IMR-90 (cell line): Measurements from ENCODE around the gene NMUR2. TPM values are rescaled to one million over a fixed set of nuclear protein-coding genes. Genes with fewer than 3 reads are reported as not detected.

Source experiments
- ATAC-seq: fragments of 200-7000 bp; cut with Tn5 transposase; 2 replicates; pipeline ENCODE4 v1.9.1; 2020; ENCODE audit warnings: low read depth, mild to moderate bottlenecking, moderate library complexity
- BruUV-seq: library from RNA; stranded (reverse); fragments of 400-500 nt; replicated peaks from 2 replicates; lab custom pipeline; 2021; lab: Mats Ljungman, UMichigan
- CTCF ChIA-PET: fragments of 300-600 bp; formaldehyde crosslinking; extraction: SDS; loops from one replicate; lab custom pipeline; 2021; ENCODE audit warnings: antibody characterized with exemption; lab: Yijun Ruan, JAX
- POLR2A ChIA-PET: fragments of 300-600 bp; sonication (Branson Sonifier 250); formaldehyde crosslinking; loops from one replicate; lab custom pipeline; 2022; ENCODE audit warnings: antibody characterized with exemption; ENCODE audit not compliant: unreplicated experiment; lab: Charles Lee
- DNase-seq: peaks from one replicate; pipeline ENCODE4 v3.0.0; 2013
- H2AFZ ChIP-seq: replicated peaks from 2 replicates; pipeline ENCODE3; 2013; ENCODE audit warnings: low read length, mild to moderate bottlenecking; ENCODE audit not compliant: poor library complexity
- H2AK5ac ChIP-seq: 2 replicates; pipeline ENCODE4 v1.6.1; 2013; ENCODE audit warnings: low read depth, low read length, inconsistent platforms
- H2AK9ac ChIP-seq: replicated peaks from 2 replicates; pipeline ENCODE3; 2013; ENCODE audit warnings: mild to moderate bottlenecking, low read depth, low read length, moderate library complexity; ENCODE audit not compliant: poor library complexity
- H2BK120ac ChIP-seq: 2 replicates; pipeline ENCODE4 v1.6.1; 2013; ENCODE audit warnings: low read depth, low read length, inconsistent platforms
- H2BK15ac ChIP-seq: 3 replicates; pipeline ENCODE4 v1.6.1; 2013; ENCODE audit warnings: low read depth, low read length, inconsistent platforms
- H2BK20ac ChIP-seq: 2 replicates; pipeline ENCODE4 v1.6.1; 2013; ENCODE audit warnings: low read depth, mild to moderate bottlenecking, inconsistent platforms, low read length, moderate library complexity
- H2BK5ac ChIP-seq: 2 replicates; pipeline ENCODE4 v1.6.1; 2013; ENCODE audit warnings: mild to moderate bottlenecking, low read depth, low read length, inconsistent platforms; ENCODE audit not compliant: poor library complexity, severe bottlenecking
- H3K14ac ChIP-seq: replicated peaks from 2 replicates; pipeline ENCODE4 v1.6.1; 2013; ENCODE audit warnings: low read depth, low read length, inconsistent platforms
- H3K18ac ChIP-seq: 2 replicates; pipeline ENCODE4 v1.6.1; 2013; ENCODE audit warnings: low read depth, low read length, control low read depth
- H3K23ac ChIP-seq: 2 replicates; pipeline ENCODE4 v1.6.1; 2013; ENCODE audit warnings: low read depth, low read length, inconsistent platforms
- H3K27ac ChIP-seq: 2 replicates; pipeline ENCODE4 v1.5.1; 2013; ENCODE audit warnings: mild to moderate bottlenecking, control low read depth, low read length; ENCODE audit not compliant: insufficient read depth
- H3K27me3 ChIP-seq: 2 replicates; pipeline ENCODE4 v1.6.1; 2013; ENCODE audit warnings: low read length; ENCODE audit not compliant: control insufficient read depth, insufficient read depth
- H3K36me3 ChIP-seq: 2 replicates; pipeline ENCODE4 v1.6.1; 2013; ENCODE audit warnings: low read length, mixed read lengths; ENCODE audit not compliant: control insufficient read depth, insufficient read depth
- H3K4ac ChIP-seq: 2 replicates; pipeline ENCODE4 v1.6.1; 2013; ENCODE audit warnings: low read depth, low read length, inconsistent platforms
- H3K4me1 ChIP-seq: 2 replicates; pipeline ENCODE4 v1.6.1; 2013; ENCODE audit warnings: low read length, mixed read lengths; ENCODE audit not compliant: control insufficient read depth, insufficient read depth
- H3K4me2 ChIP-seq: 2 replicates; pipeline ENCODE4 v1.6.1; 2013; ENCODE audit warnings: low read depth, mild to moderate bottlenecking, control low read depth, low read length, moderate library complexity
- H3K4me3 ChIP-seq: 2 replicates; pipeline ENCODE4 v1.5.1; 2013; ENCODE audit warnings: low read depth, mild to moderate bottlenecking, control low read depth, low read length, moderate library complexity; ENCODE audit not compliant: insufficient read depth
- H3K56ac ChIP-seq: 2 replicates; pipeline ENCODE4 v1.6.1; 2013; ENCODE audit warnings: low read length, inconsistent platforms; ENCODE audit not compliant: insufficient read depth; ENCODE audit errors: extremely low read depth
- H3K79me1 ChIP-seq, 2 experiments: 2 replicates each; pipeline ENCODE4 v1.6.1; 2013; ENCODE audit warnings: low read length in 2 of 2, inconsistent platforms in 1 of 2, low read depth in 1 of 2
- H3K9ac ChIP-seq: 2 replicates; pipeline ENCODE4 v1.6.1; 2013; ENCODE audit warnings: low read depth, low read length, control low read depth
- H3K9me1 ChIP-seq: 2 replicates; pipeline ENCODE4 v1.6.1; 2013; ENCODE audit warnings: low read length, inconsistent platforms; ENCODE audit not compliant: insufficient read depth
- H3K9me3 ChIP-seq: 2 replicates; pipeline ENCODE4 v1.6.1; 2013; ENCODE audit warnings: low read length; ENCODE audit not compliant: control insufficient read depth, insufficient read depth
- H4K20me1 ChIP-seq: 2 replicates; pipeline ENCODE4 v1.6.1; 2013; ENCODE audit warnings: low read length, inconsistent platforms; ENCODE audit not compliant: insufficient read depth
- H4K5ac ChIP-seq: 2 replicates; pipeline ENCODE4 v1.6.1; 2013; ENCODE audit warnings: mild to moderate bottlenecking, low read depth, low read length, control low read depth
- H4K8ac ChIP-seq, 2 experiments: 2 replicates each; pipeline ENCODE4 v1.6.1; 2013; ENCODE audit warnings: low read depth in 2 of 2, low read length in 2 of 2, control low read depth in 1 of 2, inconsistent platforms in 1 of 2
- H4K91ac ChIP-seq: 2 replicates; pipeline ENCODE4 v1.6.1; 2013; ENCODE audit warnings: low read depth, low read length, inconsistent platforms; ENCODE audit not compliant: insufficient read depth
- BHLHE40 ChIP-seq: fragments of 150-350 bp; IDR thresholded peaks from 2 replicates; pipeline ENCODE4 v1.6.1; 2016; ENCODE audit warnings: mild to moderate bottlenecking, low read depth, low read length
- CEBPB ChIP-seq: IDR thresholded peaks from 2 replicates; pipeline ENCODE4 v1.6.1; 2012; ENCODE audit warnings: low read depth, low read length, improper control_type of control experiment
- FOS ChIP-seq: fragments of 150-350 bp; IDR thresholded peaks from 2 replicates; pipeline ENCODE4 v1.6.1; 2016; ENCODE audit warnings: low read depth, low read length
- MXI1 ChIP-seq: IDR thresholded peaks from 2 replicates; pipeline ENCODE4 v1.6.1; 2012; ENCODE audit warnings: low read depth, mild to moderate bottlenecking, low read length, moderate library complexity, borderline replicate concordance
- POLR2A ChIP-seq: IDR thresholded peaks from 2 replicates; pipeline ENCODE4 v1.6.1; 2012; ENCODE audit warnings: mild to moderate bottlenecking, low read depth, low read length
- RAD21 ChIP-seq: IDR thresholded peaks from 2 replicates; pipeline ENCODE4 v1.6.1; 2012; ENCODE audit warnings: low read length, improper control_type of control experiment
- RFX5 ChIP-seq: IDR thresholded peaks from 2 replicates; pipeline ENCODE4 v1.8.0; 2012; ENCODE audit warnings: low read depth, mild to moderate bottlenecking, low read length, moderate library complexity
- WGBS, 2 experiments: methylation state at CpG; one replicate each; pipeline versions ENCODE4 v1.1.5 to v1.1.7; 2013; ENCODE audit warnings: missing lambda C conversion rate in 2 of 2; ENCODE audit not compliant: insufficient read length in 1 of 2; ENCODE audit errors: extremely low coverage in 2 of 2; 5-methylcytosine and 5-hydroxymethylcytosine counted together
- dilution Hi-C: fragments of 300-500 bp; cut with HindIII; formaldehyde crosslinking; loops from one replicate; pipeline ENCODE4 v1.14.3; 2018; ENCODE audit warnings: low sequenced_read_pairs; ENCODE audit not compliant: unreplicated experiment
- in situ Hi-C: fragments of 300-500 bp; cut with MboI; formaldehyde crosslinking; loops from 3 replicates; pipeline ENCODE4 v1.14.3; 2019; ENCODE audit warnings: low sequenced_read_pairs, inconsistent platforms, mixed read lengths
- intact Hi-C: fragments of 100-400 bp; cut with micrococcal nuclease; formaldehyde crosslinking; loops from 2 replicates; pipeline ENCODE4 v1.10.0; 2022
- polyA plus RNA-seq, 3 experiments: library from polyadenylated mRNA; depleted of rRNA; stranded (reverse); fragments of >200 nt; gene quantifications; 2 replicates each; pipeline ENCODE4 v1.2.3, GENCODE V29; 2012; ENCODE audit warnings: low replicate concordance in 1 of 3
- total RNA-seq: library from RNA; depleted of rRNA; stranded (reverse); fragments of >200 nt; gene quantifications from 2 replicates; pipeline ENCODE4 v1.2.3, GENCODE V29; 2012
- TF ChIP-seq, protein P1 (sequence below): conservative IDR thresholded peaks from 2 replicates; pipeline ENCODE4 v1.5.1; 2012; ENCODE audit warnings: mild to moderate bottlenecking, low read depth, low read length, improper control_type of control experiment

The NMUR2 gene
- total and polyA plus RNA-seq, 2 of the 4 experiments (the other 2 are of a cell fraction), result not detected

DNA sequence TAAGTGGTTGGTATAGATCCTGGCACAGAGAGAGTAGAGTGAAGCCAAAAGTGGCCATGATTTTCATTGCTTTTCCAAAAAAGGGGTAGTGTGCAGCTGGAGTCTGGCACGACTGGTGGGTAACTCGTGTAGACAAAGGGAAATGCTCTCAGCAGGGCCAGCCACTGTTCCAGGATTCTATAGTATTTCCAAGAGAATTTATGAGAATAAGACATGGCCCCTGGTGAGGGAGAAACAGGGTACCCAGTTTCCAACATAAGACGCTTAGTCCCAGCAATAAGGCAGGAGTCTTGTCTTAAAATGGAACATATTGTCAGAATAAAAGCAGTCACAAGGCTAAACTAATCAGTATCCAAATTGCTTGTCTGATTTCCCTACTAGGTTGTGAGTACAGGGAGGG lies 52.1 kb downstream of the NMUR2 start:
- no peak overlapping the region for H2AK5ac ChIP-seq
- ChIA-PET CTCF (no interaction called here), POLR2A (no interaction called here)
- in situ Hi-C loops, result no loop called here
- H3K36me3 ChIP-seq, result no peaks in the 10 kb centered on the region
- ATAC-seq (no peak), DNase-seq (no peak)
- H3K9ac ChIP-seq, result no peak overlapping the region
- no peak for TF ChIP-seq RAD21
- TF ChIP-seq MXI1, result no peak
- TF ChIP-seq POLR2A, result no peak
- no peak for TF ChIP-seq FOS
- no peak for TF ChIP-seq BHLHE40
- TF ChIP-seq RFX5, result no peak
- TF ChIP-seq, protein P1, sequence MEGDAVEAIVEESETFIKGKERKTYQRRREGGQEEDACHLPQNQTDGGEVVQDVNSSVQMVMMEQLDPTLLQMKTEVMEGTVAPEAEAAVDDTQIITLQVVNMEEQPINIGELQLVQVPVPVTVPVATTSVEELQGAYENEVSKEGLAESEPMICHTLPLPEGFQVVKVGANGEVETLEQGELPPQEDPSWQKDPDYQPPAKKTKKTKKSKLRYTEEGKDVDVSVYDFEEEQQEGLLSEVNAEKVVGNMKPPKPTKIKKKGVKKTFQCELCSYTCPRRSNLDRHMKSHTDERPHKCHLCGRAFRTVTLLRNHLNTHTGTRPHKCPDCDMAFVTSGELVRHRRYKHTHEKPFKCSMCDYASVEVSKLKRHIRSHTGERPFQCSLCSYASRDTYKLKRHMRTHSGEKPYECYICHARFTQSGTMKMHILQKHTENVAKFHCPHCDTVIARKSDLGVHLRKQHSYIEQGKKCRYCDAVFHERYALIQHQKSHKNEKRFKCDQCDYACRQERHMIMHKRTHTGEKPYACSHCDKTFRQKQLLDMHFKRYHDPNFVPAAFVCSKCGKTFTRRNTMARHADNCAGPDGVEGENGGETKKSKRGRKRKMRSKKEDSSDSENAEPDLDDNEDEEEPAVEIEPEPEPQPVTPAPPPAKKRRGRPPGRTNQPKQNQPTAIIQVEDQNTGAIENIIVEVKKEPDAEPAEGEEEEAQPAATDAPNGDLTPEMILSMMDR, result no peak
- TF ChIP-seq CEBPB, result no peak
- H2BK5ac ChIP-seq, result no peak overlapping the region
- no peaks in the 10 kb centered on the region for H3K4me1 ChIP-seq
- no peak overlapping the region for H3K18ac ChIP-seq
- H3K4me3 ChIP-seq, result no peak overlapping the region
- no peak overlapping the region for H2BK20ac ChIP-seq
- H3K79me1 ChIP-seq, result no peaks in the 10 kb centered on the region
- no peaks in the 10 kb centered on the region for H4K20me1 ChIP-seq
- H3K23ac ChIP-seq, result no peak overlapping the region
- H3K9me3 ChIP-seq, result peaks cover 2% of the 10 kb centered on the region
- no peak overlapping the region for H2BK15ac ChIP-seq
- H3K27ac ChIP-seq, result no peak overlapping the region
- H4K91ac ChIP-seq, result no peak overlapping the region
- no peaks in the 10 kb centered on the region for H3K9me1 ChIP-seq
- no peak overlapping the region for H2BK120ac ChIP-seq
- no peak overlapping the region for H4K8ac ChIP-seq
- no peak overlapping the region for H3K4ac ChIP-seq
- WGBS, 2 experiments, result 20% methylated on average over 2 of the region's 3 CpGs; no CpG with 5 or more reads in 1 of the 2 experiments
- intact Hi-C loops, result no loop called here
- H3K27me3 ChIP-seq, result no peaks in the 10 kb centered on the region
- BruUV-seq, result no TSS peak
- no peak overlapping the region for H2AFZ ChIP-seq
- no peak overlapping the region for H4K5ac ChIP-seq
- dilution Hi-C loops, result no loop called here
- H2AK9ac ChIP-seq, result no peak overlapping the region
- H3K56ac ChIP-seq, result no peak overlapping the region
- no peak overlapping the region for H3K4me2 ChIP-seq
- H3K14ac ChIP-seq, result no peak overlapping the region
